Fibroblast of pulmonary artery (primary cell): Measurements from ENCODE around the gene GRK2.

ENCODE experiments used
- DNase-seq: peaks from one replicate; pipeline ENCODE4 v3.0.0-alpha.2; 2010; ENCODE audit warnings: low read depth
- H3K4me3 ChIP-seq: replicated peaks from 2 replicates; pipeline ENCODE4 v1.5.1; 2011; ENCODE audit warnings: low read depth, mild to moderate bottlenecking, control low read depth, low read length, moderate library complexity
- CTCF ChIP-seq: IDR thresholded peaks from 2 replicates; pipeline ENCODE4 v1.5.1; 2011; ENCODE audit warnings: mild to moderate bottlenecking, control low read depth, low read length, inconsistent platforms; ENCODE audit errors: missing control alignments

The GRK2 gene

GRCh38 chr11:67267188-67268080 lies 1.2 kb downstream of the GRK2 start:
- no peak for DNase-seq
- H3K4me3 ChIP-seq, result peak overlapping the region; percentile 80
- TF ChIP-seq CTCF, result no peak

GRCh38 chr11:67268081-67268961 lies 2.0 kb downstream of the GRK2 start:
- peak overlapping the region; percentile 80 for H3K4me3 ChIP-seq
- TF ChIP-seq CTCF, result no peak
- no peak for DNase-seq

- no peak for TF ChIP-seq CTCF
- H3K4me3 ChIP-seq, result no peak overlapping the region
- no peak for DNase-seq
Measured at GRCh38 chr11:67268962-67269268, 2.6 kb downstream of the GRK2 start.

GRCh38 chr11:67269401-67270255 lies 3.4 kb downstream of the GRK2 start:
- peak overlapping the region; percentile 31 for H3K4me3 ChIP-seq
- no peak for TF ChIP-seq CTCF
- DNase-seq, result no peak

GRCh38 chr11:67270256-67271204 lies 4.3 kb downstream of the GRK2 start:
- peak overlapping the region; percentile 31 for H3K4me3 ChIP-seq
- DNase-seq, result peak; percentile 39
- TF ChIP-seq CTCF, result no peak

- no peak overlapping the region for H3K4me3 ChIP-seq
Measured at GRCh38 chr11:67271205-67271540, 4.9 kb downstream of the GRK2 start.

More at GRCh38 chr11:67271205-67271540, 4.9 kb downstream of the GRK2 start:
- no peak for DNase-seq
- no peak for TF ChIP-seq CTCF
